GM18870 (cell line): ENCODE data around the gene RARB.

ENCODE experiments used
- ATAC-seq: cut with Tn5 transposase; IDR thresholded peaks from one replicate; pipeline ENCODE4 v1.9.1; 2021; ENCODE audit warnings: moderate library complexity; ENCODE audit not compliant: unreplicated experiment

Gene RARB

GRCh38 chr3:25447285-25447684 lies 19.2 kb downstream of the RARB start:
- ATAC-seq: no peak

GRCh38 chr3:25447925-25448324 lies 19.9 kb downstream of the RARB start:
- no peak for ATAC-seq

DNA sequence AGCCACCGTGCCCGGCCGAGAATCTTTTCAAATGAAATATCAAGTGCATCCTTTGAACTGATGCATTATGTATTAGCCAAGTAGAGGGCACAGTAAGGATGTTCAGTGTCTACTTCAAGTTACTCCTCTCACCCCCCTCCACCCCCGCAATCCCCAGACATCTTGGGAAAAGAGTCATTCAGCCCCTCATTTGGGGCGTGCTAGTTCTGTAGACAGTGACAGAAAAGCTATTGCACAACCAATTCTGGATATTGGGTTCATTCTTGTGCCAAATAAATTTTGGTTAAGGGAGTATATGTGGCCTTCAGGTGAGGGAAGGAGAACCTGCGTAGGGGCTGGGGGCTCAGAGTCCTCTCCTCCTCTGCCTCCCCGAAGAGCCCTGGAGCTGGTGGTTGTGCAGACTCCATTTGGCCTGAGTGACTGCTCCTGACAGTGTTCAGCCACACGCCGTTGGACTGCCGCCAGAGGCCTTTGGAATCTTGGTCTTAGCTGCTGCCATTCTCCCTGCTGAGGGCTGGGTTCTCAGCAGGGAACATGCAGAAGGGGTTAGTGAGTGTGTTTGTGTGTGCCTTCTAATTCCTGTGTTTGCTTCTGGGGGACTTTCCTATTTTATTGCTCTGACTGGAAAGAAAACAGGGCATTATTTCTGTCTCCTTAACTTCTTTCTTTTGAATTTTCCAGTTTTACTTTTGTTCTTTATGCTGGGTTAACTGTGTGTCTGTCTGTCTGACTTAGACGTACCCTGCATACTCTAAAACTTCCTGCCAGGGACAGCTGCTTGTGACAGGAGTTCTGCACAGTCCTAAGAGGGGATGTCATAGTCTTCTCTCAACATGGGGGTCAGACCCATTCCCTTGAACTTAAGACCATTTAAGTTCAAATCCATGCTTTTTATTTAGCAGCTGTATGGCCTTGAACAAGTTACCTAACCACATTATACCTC lies 21.0 kb downstream of the RARB start:
- ATAC-seq: no peak

DNA sequence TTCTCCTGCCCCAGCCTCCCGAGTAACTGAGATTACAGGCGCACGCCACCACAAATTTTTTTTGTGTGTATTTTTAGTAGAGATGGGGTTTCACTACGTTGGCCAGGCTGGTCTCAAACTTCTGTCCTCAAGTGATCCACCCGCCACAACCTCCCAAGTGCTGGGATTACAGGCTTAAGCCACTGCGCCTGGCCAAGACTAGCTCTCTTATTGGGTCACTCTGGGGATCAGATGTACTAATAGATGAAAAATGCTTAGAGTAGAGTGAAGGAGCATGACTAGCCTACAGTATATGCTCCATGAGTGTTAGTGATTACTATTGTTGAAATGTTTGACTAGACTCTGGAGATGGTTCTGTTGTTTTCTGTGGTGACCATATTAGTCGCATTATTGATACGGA lies 21.8 kb downstream of the RARB start:
- ATAC-seq: no peak

DNA sequence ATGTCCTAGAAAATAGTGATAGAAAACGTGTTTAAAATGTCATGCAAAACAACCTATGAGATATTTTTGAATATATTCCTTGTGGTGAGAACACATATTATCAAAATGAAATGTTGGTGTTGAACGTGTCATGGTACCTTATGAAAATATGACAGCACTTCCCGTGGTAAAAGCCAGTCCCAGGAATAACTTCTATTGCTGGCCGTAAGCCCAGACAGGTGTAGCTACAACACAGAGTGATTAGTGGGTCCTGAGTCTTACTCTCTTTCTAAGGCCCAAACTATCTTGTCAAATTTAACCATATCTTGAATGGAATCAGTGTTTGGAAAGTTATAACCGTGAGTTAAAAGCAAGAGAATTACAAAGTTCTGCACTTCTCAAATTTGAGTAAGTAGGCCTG lies 24.1 kb downstream of the RARB start:
- ATAC-seq: no peak

- no peak for ATAC-seq
Measured at GRCh38 chr3:25452740-25453139, 24.7 kb downstream of the RARB start.

DNA sequence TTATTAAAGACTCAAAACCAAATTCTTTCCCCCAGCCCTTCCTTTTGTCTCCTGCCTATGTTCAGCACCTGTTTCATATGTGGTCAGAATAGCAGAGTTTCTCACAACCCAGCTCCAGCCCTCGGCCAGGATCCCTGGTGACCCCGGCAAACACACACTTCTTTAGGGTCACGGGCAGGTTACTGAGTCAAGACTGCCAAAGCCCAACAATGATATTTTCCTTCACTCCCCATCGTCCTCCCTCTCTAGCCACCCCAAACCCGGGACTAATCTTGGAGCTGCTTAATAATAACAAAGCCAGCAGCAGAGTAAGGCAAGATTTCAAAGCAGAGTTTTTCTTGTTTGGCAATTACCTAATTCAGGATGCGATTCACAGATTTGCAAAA lies 25.5 kb downstream of the RARB start:
- ATAC-seq: no peak

DNA sequence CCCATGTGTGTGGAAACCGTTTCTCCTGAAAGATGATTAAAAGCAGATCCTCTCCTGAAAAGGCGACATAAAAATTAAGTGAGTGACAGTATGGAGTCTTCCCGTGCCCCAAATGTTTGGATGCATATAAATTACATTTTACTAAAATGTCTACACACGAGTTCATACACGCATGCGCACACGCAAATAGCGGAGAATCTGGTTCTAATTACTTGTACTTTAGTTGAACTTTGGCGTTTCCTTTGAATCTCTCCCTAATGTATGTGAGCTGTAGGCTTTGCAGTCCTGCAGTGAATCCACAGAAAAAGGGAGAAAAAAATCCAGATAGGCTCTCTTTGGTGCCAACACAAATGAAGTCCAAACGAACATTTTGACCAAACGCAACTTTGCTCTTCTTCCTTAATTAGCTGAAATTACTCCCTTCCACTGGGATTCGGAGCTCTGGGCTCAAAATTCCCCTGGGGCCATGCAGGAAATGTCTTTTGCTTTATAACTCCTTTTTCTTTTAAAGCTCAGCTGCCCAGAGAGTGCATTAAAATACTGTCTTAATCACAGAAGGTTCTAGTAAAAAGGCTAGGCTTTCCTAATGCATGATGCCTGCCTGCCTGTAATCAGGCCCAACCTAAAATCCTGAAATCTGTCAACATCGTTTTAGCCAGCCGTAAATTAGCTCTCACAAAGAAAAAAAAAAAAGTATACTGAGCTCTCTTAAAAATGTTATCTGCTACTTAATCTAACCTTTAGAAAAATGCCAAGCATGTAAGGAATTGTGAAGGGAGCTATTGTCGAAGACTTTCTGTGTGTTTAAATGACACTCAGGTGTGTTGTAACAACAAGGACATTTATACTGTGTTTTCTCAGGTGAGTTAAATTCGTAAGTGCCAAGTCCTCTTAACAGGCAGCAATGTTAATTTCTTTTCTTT lies 26.2 kb downstream of the RARB start:
- ATAC-seq: no peak

DNA sequence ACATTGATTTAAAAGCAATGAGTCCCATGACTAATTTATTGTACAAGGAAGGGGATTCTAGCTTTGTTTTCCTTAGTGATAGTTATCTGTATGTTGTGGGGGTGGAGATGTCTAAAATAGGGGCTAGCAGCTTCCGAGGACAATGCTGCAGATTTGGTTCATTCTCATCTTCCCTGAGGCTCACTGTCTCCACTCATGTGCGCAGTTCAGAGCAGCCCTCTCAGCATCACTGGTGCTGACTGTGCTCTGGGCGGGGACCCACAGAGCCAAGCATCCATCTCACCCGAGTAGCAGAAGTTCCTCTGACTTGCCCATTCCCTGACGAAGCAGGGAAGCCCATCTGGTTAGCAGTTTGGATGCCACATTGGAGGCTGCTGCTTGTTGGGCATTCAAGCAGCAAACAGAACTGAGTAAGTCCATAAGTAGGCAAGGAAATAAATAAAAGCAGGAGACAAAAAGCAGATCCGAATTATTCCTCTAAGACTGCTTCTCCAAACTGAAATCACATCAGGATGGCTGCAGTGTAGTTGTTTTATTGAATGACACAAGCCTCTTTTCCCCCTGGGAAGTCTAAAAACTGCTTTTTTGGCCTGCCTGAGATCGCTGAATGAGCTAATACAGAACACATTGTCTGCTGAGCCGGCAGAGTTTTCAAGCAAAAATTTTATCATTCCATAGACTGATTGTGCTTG lies 27.5 kb downstream of the RARB start:
- ATAC-seq: no peak

- no peak for ATAC-seq
Measured at GRCh38 chr3:25456723-25457670, 28.9 kb downstream of the RARB start.

- ATAC-seq: no peak
Measured at GRCh38 chr3:25457671-25458419, 29.8 kb downstream of the RARB start.

- ATAC-seq: no peak
Measured at GRCh38 chr3:25458420-25458814, 30.4 kb downstream of the RARB start.

DNA sequence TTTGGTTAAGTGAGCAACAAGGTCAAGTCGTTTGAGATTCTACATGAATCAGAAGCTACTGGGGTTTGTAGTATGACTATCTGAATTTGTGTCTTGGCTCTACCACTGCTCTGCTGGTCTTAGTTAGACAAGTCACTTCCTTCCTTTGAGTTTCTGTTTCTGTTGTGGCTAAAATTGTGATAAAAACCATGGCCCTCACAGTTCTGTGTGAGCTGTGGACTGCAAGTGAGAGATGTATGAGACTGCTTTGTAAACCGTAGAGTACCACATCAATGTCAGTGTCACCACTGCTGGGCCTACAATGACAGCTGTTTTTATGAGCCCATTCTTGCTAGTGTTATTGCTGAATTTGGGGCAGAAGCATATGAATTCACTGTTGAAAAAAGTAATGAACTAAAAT lies 32.7 kb downstream of the RARB start:
- peak; percentile 100 for ATAC-seq

- ATAC-seq: no peak
Measured at GRCh38 chr3:25461946-25462345, 33.9 kb downstream of the RARB start.

- no peak for ATAC-seq
Measured at GRCh38 chr3:25462495-25462894, 34.4 kb downstream of the RARB start.

- no peak for ATAC-seq
Measured at GRCh38 chr3:25463836-25464418, 35.9 kb downstream of the RARB start.

DNA sequence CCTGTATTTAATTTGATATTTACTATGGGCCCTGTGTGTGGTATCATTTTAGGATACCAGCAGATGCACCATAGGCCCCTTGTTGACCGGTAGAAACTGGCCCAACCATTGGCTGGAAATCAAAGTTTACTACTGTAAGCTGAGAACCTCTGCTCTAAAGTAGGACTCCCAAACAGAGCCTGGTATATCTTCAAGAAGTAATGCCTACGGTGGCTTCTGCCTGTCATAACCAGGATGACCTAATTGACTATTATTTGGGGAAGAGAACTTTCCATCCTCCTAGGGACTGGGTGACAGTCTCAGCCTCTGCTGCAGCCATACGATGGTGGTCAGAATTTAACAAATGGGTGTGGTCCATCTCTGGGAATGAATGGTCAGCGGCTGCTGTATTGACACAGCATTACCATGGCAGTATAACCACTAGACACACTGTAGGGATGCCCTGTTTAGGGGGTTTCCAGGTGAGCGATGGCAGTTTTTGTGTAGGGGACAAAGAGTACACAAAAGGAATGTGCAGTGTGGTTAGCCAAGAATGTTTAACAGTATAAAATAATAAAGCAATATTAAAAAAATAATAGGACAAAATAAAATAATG lies 37.3 kb downstream of the RARB start:
- ATAC-seq: no peak

- no peak for ATAC-seq
Measured at GRCh38 chr3:25468866-25469319, 40.8 kb downstream of the RARB start.

DNA sequence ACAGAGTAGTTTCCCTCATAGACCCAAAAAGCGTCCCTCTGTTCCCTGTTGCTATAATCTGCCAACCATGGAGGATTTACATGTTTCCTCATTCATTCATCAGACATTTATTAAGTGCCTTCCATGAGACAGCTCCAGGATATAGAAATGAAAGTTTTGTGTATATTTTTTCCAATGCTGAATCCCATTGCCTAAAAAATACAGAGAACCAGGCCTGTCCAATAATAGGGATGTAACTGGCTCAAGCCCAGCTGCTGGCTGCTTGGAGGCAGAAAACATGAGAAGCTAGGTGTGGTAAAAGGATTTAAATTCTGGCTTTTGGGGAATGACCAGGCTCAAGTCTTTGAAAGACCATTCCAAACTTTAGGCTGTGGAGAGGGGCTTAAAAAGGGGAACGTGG lies 41.5 kb downstream of the RARB start:
- ATAC-seq: no peak
